Measurements from ENCODE around the gene JPT2. TPM values are rescaled to one million over a fixed set of nuclear protein-coding genes. Genes with fewer than 3 reads are reported as not detected.

JPT2 gene
- total RNA-seq, 2 donors from 2014 or later, result 56.6 to 75.3 TPM

DNA sequence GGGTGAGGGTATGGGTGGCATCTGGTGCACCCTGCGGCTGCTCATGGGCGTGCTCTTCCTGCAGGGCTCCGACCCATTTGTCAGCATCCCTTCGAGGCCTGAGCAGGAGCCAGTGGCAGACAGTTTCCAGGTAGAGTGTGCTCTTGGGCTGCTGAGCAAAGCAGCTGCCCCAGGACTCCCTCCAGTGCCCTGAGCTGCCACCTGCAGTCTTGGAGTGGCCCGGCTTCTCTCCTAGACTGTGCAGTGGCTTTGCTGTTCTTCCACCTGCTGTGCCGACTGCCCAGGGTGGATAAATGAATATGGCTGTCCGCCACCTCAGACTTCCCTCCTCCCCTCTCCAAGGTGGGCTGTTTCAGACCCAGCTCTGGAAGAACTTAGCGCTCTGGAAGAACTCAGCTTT, 10.8 kb upstream of the JPT2 start:
- H3K4me1 ChIP-seq (replicated peaks), result no peaks in the 10 kb centered on the region
- H3K9me3 ChIP-seq, result no peaks in the 10 kb centered on the region
- no peak for DNase-seq (ENCODE audit: low spot score)
- H3K4me3 ChIP-seq, result no peak overlapping the region
- H3K27ac ChIP-seq, result no peak overlapping the region
- intact Hi-C loops (cut with DNase I), result no loop called here
- H3K27me3 ChIP-seq (replicated peaks; ENCODE audit: insufficient read depth), result no peaks in the 10 kb centered on the region
- H3K36me3 ChIP-seq, result peaks cover 40 to 57% of the 10 kb centered on the region in 2 donors
- WGBS, result 94% methylated on average over 8 of the region's 8 CpGs
- TF ChIP-seq POLR2AphosphoS5 (IDR thresholded peaks at IDR 0.05), result no peak
- TF ChIP-seq POLR2A (IDR thresholded peaks at IDR 0.05), result no peak
- TF ChIP-seq, protein P1, sequence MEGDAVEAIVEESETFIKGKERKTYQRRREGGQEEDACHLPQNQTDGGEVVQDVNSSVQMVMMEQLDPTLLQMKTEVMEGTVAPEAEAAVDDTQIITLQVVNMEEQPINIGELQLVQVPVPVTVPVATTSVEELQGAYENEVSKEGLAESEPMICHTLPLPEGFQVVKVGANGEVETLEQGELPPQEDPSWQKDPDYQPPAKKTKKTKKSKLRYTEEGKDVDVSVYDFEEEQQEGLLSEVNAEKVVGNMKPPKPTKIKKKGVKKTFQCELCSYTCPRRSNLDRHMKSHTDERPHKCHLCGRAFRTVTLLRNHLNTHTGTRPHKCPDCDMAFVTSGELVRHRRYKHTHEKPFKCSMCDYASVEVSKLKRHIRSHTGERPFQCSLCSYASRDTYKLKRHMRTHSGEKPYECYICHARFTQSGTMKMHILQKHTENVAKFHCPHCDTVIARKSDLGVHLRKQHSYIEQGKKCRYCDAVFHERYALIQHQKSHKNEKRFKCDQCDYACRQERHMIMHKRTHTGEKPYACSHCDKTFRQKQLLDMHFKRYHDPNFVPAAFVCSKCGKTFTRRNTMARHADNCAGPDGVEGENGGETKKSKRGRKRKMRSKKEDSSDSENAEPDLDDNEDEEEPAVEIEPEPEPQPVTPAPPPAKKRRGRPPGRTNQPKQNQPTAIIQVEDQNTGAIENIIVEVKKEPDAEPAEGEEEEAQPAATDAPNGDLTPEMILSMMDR (IDR thresholded peaks at IDR 0.05), result no peak

DNA sequence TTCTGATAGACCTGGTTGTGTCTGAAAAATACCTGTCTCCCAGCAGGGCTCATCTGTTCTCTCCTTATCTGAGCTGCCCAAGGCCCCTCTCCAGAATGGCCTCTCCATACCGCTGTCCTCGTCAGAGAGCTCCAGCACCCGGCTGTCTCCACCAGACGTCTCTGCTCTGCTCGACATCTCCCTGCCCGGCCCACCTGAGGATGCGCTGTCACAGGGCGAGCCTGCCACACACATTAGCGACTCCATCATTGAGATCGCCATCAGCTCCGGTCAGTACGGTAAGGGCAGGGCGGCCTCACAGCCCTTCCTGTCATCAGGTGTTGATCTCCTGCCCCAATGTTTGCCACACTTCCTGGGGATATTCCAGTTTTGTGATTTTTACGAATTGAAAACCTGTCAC, 10.2 kb upstream of the JPT2 start:
- no peak overlapping the region for H3K4me3 ChIP-seq
- H3K27me3 ChIP-seq (replicated peaks; ENCODE audit: insufficient read depth), result no peaks in the 10 kb centered on the region
- peaks cover 35 to 50% of the 10 kb centered on the region in 2 donors for H3K36me3 ChIP-seq
- H3K4me1 ChIP-seq (replicated peaks), result no peaks in the 10 kb centered on the region
- TF ChIP-seq POLR2A (IDR thresholded peaks at IDR 0.05), result no peak
- TF ChIP-seq, protein P1 (IDR thresholded peaks at IDR 0.05), result no peak
- TF ChIP-seq POLR2AphosphoS5 (IDR thresholded peaks at IDR 0.05), result no peak
- no peaks in the 10 kb centered on the region for H3K9me3 ChIP-seq
- no peak overlapping the region for H3K27ac ChIP-seq
- 94% methylated on average over 14 of the region's 14 CpGs for WGBS
- intact Hi-C loops (cut with DNase I), result no loop called here
- DNase-seq (ENCODE audit: low spot score), result no peak

DNA sequence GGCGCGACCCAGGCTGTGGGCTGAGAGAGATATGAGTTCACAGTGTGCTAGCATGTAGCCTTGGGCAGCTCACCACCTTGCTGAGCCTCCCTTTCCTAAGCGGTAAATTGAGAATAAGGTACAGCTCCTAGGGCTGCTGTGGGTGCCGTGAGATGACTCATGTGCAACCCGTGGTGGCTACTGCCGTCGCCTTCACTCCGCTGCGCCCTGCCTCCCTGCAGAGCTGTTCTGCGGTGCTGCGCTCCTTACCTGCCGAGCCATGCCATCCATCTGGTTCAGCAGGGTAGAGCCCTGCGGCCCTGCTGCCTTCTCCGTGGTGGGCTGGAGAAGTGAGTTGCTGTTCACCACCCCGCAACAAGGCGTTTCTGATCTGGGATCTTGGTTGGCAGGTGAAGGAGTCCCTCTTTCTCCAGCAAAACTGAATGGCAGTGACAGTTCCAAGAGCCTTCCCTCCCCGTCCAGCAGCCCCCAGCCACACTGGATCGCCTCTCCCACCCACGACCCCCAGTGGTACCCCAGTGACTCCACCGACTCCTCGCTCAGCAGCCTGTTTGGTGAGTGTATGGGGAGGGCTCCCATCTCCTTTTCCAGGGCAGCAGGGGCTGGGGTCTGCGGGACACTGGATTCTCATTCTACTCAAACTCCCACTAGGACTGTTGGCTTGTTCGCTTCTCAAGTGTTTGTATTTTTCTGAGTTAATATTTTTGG, 9.3 kb upstream of the JPT2 start:
- H3K27ac ChIP-seq, result no peak overlapping the region
- H3K4me1 ChIP-seq (replicated peaks), result no peaks in the 10 kb centered on the region
- H3K4me3 ChIP-seq, result no peak overlapping the region
- TF ChIP-seq POLR2A (IDR thresholded peaks at IDR 0.05), result no peak
- TF ChIP-seq POLR2AphosphoS5 (IDR thresholded peaks at IDR 0.05), result no peak
- TF ChIP-seq, protein P1 (IDR thresholded peaks at IDR 0.05), result no peak
- WGBS, result 93% methylated on average over 23 of the region's 23 CpGs
- intact Hi-C loops (cut with DNase I), result no loop called here
- DNase-seq (ENCODE audit: low spot score), result no peak
- no peaks in the 10 kb centered on the region for H3K9me3 ChIP-seq
- H3K36me3 ChIP-seq, result peaks cover 28 to 48% of the 10 kb centered on the region in 2 donors
- no peaks in the 10 kb centered on the region for H3K27me3 ChIP-seq (replicated peaks; ENCODE audit: insufficient read depth)

DNA sequence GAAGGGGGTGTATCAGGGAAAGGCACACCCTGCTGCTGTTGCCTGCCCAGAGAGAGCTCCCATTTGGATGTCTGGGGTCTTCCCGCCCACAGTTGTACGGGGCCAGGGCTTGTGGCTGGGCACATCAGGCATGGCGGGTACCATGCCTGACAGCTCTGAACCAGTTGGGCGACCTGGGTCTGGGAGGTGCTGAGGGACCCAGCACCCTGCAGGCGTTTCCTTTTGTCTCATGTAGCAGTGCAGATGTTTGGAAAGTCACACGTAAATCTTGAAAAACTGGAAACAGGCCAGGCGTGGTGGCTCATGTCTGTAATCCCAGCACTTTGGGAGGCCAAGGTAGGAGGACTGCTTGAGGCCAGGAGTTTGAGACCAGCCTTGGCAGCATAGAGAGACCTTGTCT, 8.4 kb upstream of the JPT2 start:
- Histone ChIP-seq H3K27ac (no peak overlapping the region), H3K4me3 (no peak overlapping the region), H3K4me1 (replicated peaks) (no peaks in the 10 kb centered on the region), H3K9me3 (no peaks in the 10 kb centered on the region), H3K36me3 (peaks cover 28 to 44% of the 10 kb centered on the region in 2 donors), H3K27me3 (replicated peaks; ENCODE audit: insufficient read depth) (no peaks in the 10 kb centered on the region)
- DNase-seq (ENCODE audit: low spot score), result no peak
- intact Hi-C loops (cut with DNase I), result no loop called here
- 76% methylated on average over 7 of the region's 7 CpGs for WGBS
- TF ChIP-seq, protein P1 (IDR thresholded peaks at IDR 0.05), result no peak
- TF ChIP-seq POLR2A (IDR thresholded peaks at IDR 0.05) (no peak), POLR2AphosphoS5 (IDR thresholded peaks at IDR 0.05) (no peak)

DNA sequence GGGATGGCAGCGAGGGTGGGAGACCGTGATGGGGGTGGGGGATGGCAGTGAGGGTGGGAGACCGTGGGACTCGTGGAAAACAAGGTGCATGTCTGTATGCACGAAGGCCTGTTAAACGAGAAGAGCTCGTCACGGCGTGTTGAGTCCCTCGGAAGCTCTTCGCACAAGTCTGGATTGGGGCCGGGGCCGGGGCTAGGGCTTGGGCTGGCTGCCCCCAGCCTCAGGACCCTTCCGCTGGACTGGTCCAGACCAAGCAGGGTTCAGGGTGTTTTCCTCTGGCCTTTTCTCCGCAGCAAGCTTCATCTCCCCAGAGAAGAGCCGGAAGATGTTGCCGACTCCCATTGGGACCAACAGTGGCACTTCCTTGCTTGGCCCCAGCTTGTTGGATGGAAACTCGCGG, 7.7 kb upstream of the JPT2 start:
- Histone ChIP-seq H3K9me3 (no peaks in the 10 kb centered on the region), H3K36me3 (peaks cover 28 to 42% of the 10 kb centered on the region in 2 donors), H3K27me3 (replicated peaks; ENCODE audit: insufficient read depth) (no peaks in the 10 kb centered on the region), H3K4me1 (replicated peaks) (no peaks in the 10 kb centered on the region), H3K4me3 (no peak overlapping the region), H3K27ac (no peak overlapping the region)
- WGBS, result 93% methylated on average over 18 of the region's 19 CpGs
- TF ChIP-seq POLR2A (IDR thresholded peaks at IDR 0.05) (no peak), POLR2AphosphoS5 (IDR thresholded peaks at IDR 0.05) (no peak)
- TF ChIP-seq, protein P1 (IDR thresholded peaks at IDR 0.05), result no peak
- no peak for DNase-seq (ENCODE audit: low spot score)
- intact Hi-C loops (cut with DNase I), result no loop called here

Data from prostate gland (tissue), 2 donors.